Measurements from ENCODE around the gene ZNF462. TPM values are rescaled to one million over a fixed set of nuclear protein-coding genes. Genes with fewer than 3 reads are reported as not detected.

ZNF462 gene
- polyA plus RNA-seq, 3 donors = not detected

DNA sequence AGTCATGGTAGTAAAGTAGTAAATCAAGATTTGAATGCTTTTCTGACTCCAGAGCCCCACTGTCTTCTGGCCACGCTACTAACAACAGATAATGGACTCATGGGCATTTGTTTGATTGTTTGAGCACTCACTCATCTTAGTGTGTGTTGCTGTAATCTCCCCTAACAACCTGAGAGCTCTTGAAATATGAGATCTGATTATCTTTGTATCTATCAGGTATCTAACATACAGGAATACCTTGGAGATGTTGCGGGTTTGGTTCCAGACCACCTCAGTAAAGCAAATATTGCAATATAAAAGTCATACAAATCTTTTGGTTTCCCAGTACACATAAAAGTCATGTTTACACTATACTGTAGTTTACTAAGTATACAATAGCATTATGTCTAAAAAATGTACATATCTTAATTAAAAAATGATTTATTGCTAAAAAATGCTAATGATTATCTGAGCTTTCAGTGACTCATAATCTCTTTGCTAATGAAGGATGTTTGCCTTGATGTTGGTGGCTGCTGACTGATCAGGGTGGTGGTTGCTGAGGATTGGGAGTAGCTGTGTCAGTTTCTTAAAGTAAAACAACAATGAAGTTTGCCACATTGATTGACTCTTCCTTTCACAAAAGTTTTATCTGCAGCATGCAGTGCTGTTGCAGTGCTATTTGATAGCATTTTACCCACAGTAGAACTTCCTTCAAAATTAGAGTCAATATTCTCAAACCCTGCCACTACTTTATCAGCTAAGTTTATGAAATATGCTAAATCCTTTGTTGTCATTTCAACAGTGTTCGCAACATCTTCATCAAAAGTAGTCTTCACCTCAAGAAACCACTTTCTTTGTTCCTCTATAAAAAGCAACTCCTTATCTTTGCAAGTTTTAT is 92.2 kb downstream of the ZNF462 start:
- H3K9me3 ChIP-seq (replicated peaks in 1 of 2; ENCODE audit: control insufficient read depth in 1 of 2, insufficient read depth in 1 of 2, low read length in 2 of 2) = no peaks in the 10 kb centered on the region
- H4K20me1 ChIP-seq (ENCODE audit: insufficient read depth, low read length) = no peaks in the 10 kb centered on the region
- H3K4me3 ChIP-seq (replicated peaks in 1 of 3; ENCODE audit: low read depth in 2 of 3, low read length in 3 of 3) = no peak overlapping the region
- H3K79me2 ChIP-seq (ENCODE audit: insufficient read depth, low read length) = no peaks in the 10 kb centered on the region
- no peak overlapping the region for H3K4me2 ChIP-seq (replicated peaks; ENCODE audit: extremely low read depth, low read length, poor library complexity, severe bottlenecking)
- H3K9ac ChIP-seq (ENCODE audit: insufficient read depth, low read length, poor library complexity, severe bottlenecking) = no peak overlapping the region
- no peak overlapping the region for H2AFZ ChIP-seq (ENCODE audit: insufficient read depth, low read depth, low read length, poor library complexity, severe bottlenecking)
- Mint-ChIP-seq H3K36me3 (no peaks in the 10 kb centered on the region), H3K27me3 (ENCODE audit: low read depth in 3 of 3) (peaks cover 0 to 3% (median 0%) of the 10 kb centered on the region in 3 donors), H3K27ac (no peak overlapping the region), H3K4me1 (no peaks in the 10 kb centered on the region), H3K4me3 (no peak overlapping the region), H3K9me3 (peaks cover 0 to 3% (median 2%) of the 10 kb centered on the region in 7 donors)
- H3K27me3 ChIP-seq (ENCODE audit: control insufficient read depth in 2 of 2, insufficient read depth in 2 of 2, low read length in 2 of 2) = no peaks in the 10 kb centered on the region
- H3K4me1 ChIP-seq (ENCODE audit: control insufficient read depth in 1 of 2, insufficient read depth in 2 of 2, low read length in 2 of 2) = no peaks in the 10 kb centered on the region
- DNase-seq = no peak
- intact Hi-C loops (cut with micrococcal nuclease) = no loop called here
- WGBS (ENCODE audit: insufficient coverage) = 83% methylated on average over 2 of the region's 3 CpGs
- no peak overlapping the region for H3K27ac ChIP-seq (ENCODE audit: low read depth in 1 of 2, low read length in 2 of 2)
- no peaks in the 10 kb centered on the region for H3K36me3 ChIP-seq (replicated peaks in 1 of 2; ENCODE audit: control insufficient read depth in 1 of 2, insufficient read depth in 2 of 2, low read length in 2 of 2)
- TF ChIP-seq, protein P1, sequence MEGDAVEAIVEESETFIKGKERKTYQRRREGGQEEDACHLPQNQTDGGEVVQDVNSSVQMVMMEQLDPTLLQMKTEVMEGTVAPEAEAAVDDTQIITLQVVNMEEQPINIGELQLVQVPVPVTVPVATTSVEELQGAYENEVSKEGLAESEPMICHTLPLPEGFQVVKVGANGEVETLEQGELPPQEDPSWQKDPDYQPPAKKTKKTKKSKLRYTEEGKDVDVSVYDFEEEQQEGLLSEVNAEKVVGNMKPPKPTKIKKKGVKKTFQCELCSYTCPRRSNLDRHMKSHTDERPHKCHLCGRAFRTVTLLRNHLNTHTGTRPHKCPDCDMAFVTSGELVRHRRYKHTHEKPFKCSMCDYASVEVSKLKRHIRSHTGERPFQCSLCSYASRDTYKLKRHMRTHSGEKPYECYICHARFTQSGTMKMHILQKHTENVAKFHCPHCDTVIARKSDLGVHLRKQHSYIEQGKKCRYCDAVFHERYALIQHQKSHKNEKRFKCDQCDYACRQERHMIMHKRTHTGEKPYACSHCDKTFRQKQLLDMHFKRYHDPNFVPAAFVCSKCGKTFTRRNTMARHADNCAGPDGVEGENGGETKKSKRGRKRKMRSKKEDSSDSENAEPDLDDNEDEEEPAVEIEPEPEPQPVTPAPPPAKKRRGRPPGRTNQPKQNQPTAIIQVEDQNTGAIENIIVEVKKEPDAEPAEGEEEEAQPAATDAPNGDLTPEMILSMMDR (IDR thresholded peaks at IDR 0.05) = no peak

DNA sequence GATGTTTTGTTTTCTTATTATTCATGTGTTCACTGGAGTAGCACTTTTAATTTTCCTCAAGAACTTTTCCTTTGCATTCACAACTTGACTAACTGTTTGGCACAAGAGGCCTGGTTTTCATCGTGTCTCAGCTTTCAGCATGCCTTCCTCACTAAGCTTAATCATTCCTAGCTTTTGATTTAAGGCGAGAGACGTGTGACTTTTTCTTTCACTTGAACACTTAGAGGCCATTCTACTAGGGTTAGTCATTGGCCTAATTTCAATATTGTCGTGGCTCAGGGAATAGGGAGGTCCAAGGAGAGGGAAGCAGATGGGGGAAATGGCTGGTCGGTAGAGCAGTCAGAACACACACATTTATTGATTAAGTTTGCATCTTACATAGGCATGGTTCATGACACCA is 94.0 kb downstream of the ZNF462 start:
- H3K4me1 Mint-ChIP-seq = no peaks in the 10 kb centered on the region
- no peak for DNase-seq
- no peak overlapping the region for H3K4me2 ChIP-seq (replicated peaks; ENCODE audit: extremely low read depth, low read length, poor library complexity, severe bottlenecking)
- 100% methylated on average over 1 of the region's 5 CpGs for WGBS (ENCODE audit: insufficient coverage)
- H3K9me3 Mint-ChIP-seq = peaks cover 0 to 5% (median 3%) of the 10 kb centered on the region in 7 donors
- H3K36me3 Mint-ChIP-seq = no peaks in the 10 kb centered on the region
- H3K27ac ChIP-seq (ENCODE audit: low read depth in 1 of 2, low read length in 2 of 2) = no peak overlapping the region
- H3K4me3 Mint-ChIP-seq = no peak overlapping the region
- H3K4me1 ChIP-seq (ENCODE audit: control insufficient read depth in 1 of 2, insufficient read depth in 2 of 2, low read length in 2 of 2) = no peaks in the 10 kb centered on the region
- intact Hi-C loops (cut with micrococcal nuclease) = no loop called here
- H4K20me1 ChIP-seq (ENCODE audit: insufficient read depth, low read length) = no peaks in the 10 kb centered on the region
- TF ChIP-seq, protein P1 (IDR thresholded peaks at IDR 0.05) = no peak
- no peak overlapping the region for H3K27ac Mint-ChIP-seq
- H3K9me3 ChIP-seq (replicated peaks in 1 of 2; ENCODE audit: control insufficient read depth in 1 of 2, insufficient read depth in 1 of 2, low read length in 2 of 2) = no peaks in the 10 kb centered on the region
- no peaks in the 10 kb centered on the region for H3K27me3 ChIP-seq (ENCODE audit: control insufficient read depth in 2 of 2, insufficient read depth in 2 of 2, low read length in 2 of 2)
- no peak overlapping the region for H2AFZ ChIP-seq (ENCODE audit: insufficient read depth, low read depth, low read length, poor library complexity, severe bottlenecking)
- H3K9ac ChIP-seq (ENCODE audit: insufficient read depth, low read length, poor library complexity, severe bottlenecking) = no peak overlapping the region
- no peaks in the 10 kb centered on the region for H3K79me2 ChIP-seq (ENCODE audit: insufficient read depth, low read length)
- no peaks in the 10 kb centered on the region for H3K36me3 ChIP-seq (replicated peaks in 1 of 2; ENCODE audit: control insufficient read depth in 1 of 2, insufficient read depth in 2 of 2, low read length in 2 of 2)
- H3K4me3 ChIP-seq (replicated peaks in 1 of 3; ENCODE audit: low read depth in 2 of 3, low read length in 3 of 3) = no peak overlapping the region
- peaks cover 0 to 3% (median 0%) of the 10 kb centered on the region in 3 donors for H3K27me3 Mint-ChIP-seq (ENCODE audit: low read depth in 3 of 3)
